GM18868 (cell line): ENCODE measurements around the gene GRIPAP1.

Experiments
- ATAC-seq: cut with Tn5 transposase; IDR thresholded peaks from one replicate; pipeline ENCODE4 v1.9.1; 2021; ENCODE audit warnings: mild to moderate bottlenecking, moderate library complexity; ENCODE audit not compliant: unreplicated experiment

The GRIPAP1 gene

DNA sequence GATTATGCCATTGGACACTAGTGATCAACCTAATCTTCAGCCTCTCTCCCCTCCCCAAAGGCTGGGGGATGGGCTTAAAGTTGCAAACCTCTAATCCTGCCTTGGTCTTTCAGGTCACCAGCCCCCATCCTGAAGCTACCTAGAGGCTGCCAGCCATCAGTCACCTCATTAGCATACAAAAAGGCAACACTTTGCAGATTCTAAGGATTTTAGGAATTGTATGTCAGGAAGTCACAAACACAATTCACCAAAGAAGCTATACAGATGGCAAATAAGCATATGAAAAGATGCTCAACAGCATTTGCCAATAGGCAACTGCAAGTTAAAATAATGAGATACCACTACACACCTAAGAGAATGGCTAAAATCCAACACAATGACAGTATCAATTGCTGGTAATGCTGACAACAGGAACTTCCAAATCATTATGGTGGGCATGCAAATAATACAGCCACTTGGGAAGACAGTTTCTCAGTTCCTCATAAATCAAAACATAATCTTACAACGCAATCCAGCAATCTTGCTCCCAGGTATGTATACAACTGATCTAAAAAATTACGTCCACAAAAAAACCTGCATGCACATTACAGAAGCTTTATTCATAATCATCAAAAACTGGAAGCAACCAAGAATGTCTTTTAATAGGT is 74.2 kb downstream of the GRIPAP1 start:
- no peak for ATAC-seq

DNA sequence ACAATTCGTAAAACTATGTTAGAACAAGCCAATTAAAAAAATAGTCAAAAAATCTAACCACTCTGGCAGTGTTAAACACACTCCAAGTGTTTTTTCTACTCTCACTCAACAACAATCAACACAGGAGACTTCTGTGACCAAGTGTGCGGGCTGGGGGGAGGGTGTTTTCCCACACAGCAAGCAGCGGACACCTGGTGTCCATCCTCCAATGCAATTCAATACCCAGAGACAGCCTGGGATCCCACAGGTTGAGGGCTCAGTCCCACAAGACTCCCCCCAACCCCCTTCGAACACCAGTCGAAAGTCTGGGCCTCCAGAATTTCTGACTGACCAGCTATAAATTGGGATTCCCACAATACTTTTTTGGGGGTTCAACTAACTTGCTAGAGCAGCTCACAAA is 74.9 kb downstream of the GRIPAP1 start:
- no peak for ATAC-seq

DNA sequence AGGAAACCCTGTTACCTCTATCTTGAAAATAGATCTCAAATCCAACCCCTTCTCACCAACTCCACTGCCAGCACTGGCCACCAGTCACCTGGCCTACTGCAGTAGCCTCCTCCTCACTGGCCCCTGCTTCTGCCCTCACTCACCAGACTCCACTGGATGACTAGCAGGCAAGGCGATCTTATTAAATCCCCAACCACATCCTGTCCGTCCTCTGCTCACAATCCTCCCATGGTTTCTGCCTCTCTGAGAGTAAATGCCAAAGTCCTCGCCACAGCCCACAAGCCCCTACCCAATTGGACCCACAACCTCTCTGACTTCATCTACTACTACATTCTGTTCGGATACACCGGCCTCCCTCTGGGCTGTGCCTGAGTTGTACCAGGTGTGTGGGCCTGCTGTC is 77.8 kb downstream of the GRIPAP1 start:
- ATAC-seq, result no peak

GRCh38 chrX:48923771-48924170 is 78.3 kb downstream of the GRIPAP1 start:
- ATAC-seq, result no peak
